HEK293T (cell line): Measurements from ENCODE around the gene TADA3.

Experiments
- CTCF ChIA-PET: fragments of 350-600 bp; formaldehyde crosslinking; extraction: SDS; loops from one replicate; lab custom pipeline; 2021; ENCODE audit warnings: antibody characterized with exemption, inconsistent platforms; lab: Yijun Ruan, JAX
- POLR2A ChIA-PET: fragments of 350-600 bp; formaldehyde crosslinking; extraction: SDS; loops from one replicate; lab custom pipeline; 2020; ENCODE audit warnings: antibody characterized with exemption, inconsistent platforms; lab: Yijun Ruan, JAX
- DNase-seq: peaks from one replicate; pipeline ENCODE4 v3.0.0; 2012; ENCODE audit warnings: mixed read lengths; ENCODE audit errors: extremely low spot score
- ARNT ChIP-seq: fragments of 450-650 bp; IDR thresholded peaks from 2 replicates; pipeline ENCODE4 v1.6.1; 2017; ENCODE audit warnings: mild to moderate bottlenecking
- BHLHE40 ChIP-seq: fragments of 450-650 bp; IDR thresholded peaks from 2 replicates; pipeline ENCODE4 v1.6.1; 2016; ENCODE audit warnings: mild to moderate bottlenecking, moderate library complexity, borderline replicate concordance
- CTBP1 ChIP-seq: fragments of 450-650 bp; IDR thresholded peaks from 2 replicates; pipeline ENCODE4 v1.6.1; 2016; ENCODE audit warnings: borderline replicate concordance
- ELF4 ChIP-seq: fragments of 450-650 bp; IDR thresholded peaks from 2 replicates; pipeline ENCODE4 v1.6.1; 2017; ENCODE audit warnings: antibody characterized with exemption
- FOXA1 ChIP-seq: fragments of 450-650 bp; IDR thresholded peaks from 2 replicates; pipeline ENCODE4 v1.6.1; 2016; ENCODE audit warnings: mild to moderate bottlenecking
- FOXK2 ChIP-seq: fragments of 450-650 bp; IDR thresholded peaks from 2 replicates; pipeline ENCODE4 v1.6.1; 2016; ENCODE audit warnings: mild to moderate bottlenecking
- FOXM1 ChIP-seq: fragments of 450-650 bp; IDR thresholded peaks from 2 replicates; pipeline ENCODE4 v1.6.1; 2017; ENCODE audit warnings: mild to moderate bottlenecking, borderline replicate concordance
- HDGF ChIP-seq: fragments of 450-650 bp; IDR thresholded peaks from 2 replicates; pipeline ENCODE4 v1.6.1; 2017; ENCODE audit warnings: antibody characterized with exemption, borderline replicate concordance
- L3MBTL2 ChIP-seq: fragments of 450-650 bp; conservative IDR thresholded peaks from 2 replicates; pipeline ENCODE4 v1.6.1; 2016; ENCODE audit warnings: mild to moderate bottlenecking
- LEF1 ChIP-seq: fragments of 450-650 bp; IDR thresholded peaks from 2 replicates; pipeline ENCODE4 v1.6.1; 2017; ENCODE audit warnings: mild to moderate bottlenecking, borderline replicate concordance
- NFRKB ChIP-seq: fragments of 450-650 bp; IDR thresholded peaks from 2 replicates; pipeline ENCODE4 v1.6.1; 2016; ENCODE audit warnings: mild to moderate bottlenecking, moderate library complexity
- PKNOX1 ChIP-seq: fragments of 450-650 bp; IDR thresholded peaks from 2 replicates; pipeline ENCODE4 v1.6.1; 2016
- SP1 ChIP-seq: fragments of 450-650 bp; IDR thresholded peaks from 2 replicates; pipeline ENCODE4 v1.6.1; 2017
- SUZ12 ChIP-seq: fragments of 450-650 bp; IDR thresholded peaks from 2 replicates; pipeline ENCODE4 v1.6.1; 2016; ENCODE audit warnings: mild to moderate bottlenecking
- TARDBP ChIP-seq: fragments of 450-650 bp; IDR thresholded peaks from 2 replicates; pipeline ENCODE4 v1.6.1; 2016
- ZNF384 ChIP-seq: fragments of 450-650 bp; IDR thresholded peaks from 2 replicates; pipeline ENCODE4 v1.6.1; 2016

The TADA3 gene

DNA sequence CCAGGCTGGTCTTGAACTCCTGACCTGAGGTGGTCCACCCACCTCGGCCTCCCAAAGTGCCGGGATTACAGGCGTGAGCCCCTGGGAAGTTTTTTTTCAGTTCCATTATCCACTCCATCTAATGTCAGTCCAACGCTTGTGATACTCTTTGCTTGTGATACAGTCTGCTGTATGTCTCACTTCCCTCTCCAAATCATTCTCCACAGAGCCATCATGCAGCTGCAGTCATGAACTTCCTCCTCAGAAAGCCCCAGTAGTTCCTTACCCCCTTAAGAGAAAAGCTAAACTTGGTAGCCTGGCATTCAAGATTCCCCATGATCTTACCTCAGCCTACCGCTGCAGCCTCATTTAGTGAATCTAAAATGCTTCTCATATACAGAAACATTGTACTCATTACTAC lies 2.9 kb upstream of the TADA3 start:
- TF ChIP-seq L3MBTL2 (no peak), ZNF384 (no peak), BHLHE40 (no peak), FOXA1 (no peak), PKNOX1 (no peak), NFRKB (no peak), FOXM1 (no peak), TARDBP (no peak), SUZ12 (no peak), ELF4 (no peak), CTBP1 (no peak), SP1 (no peak), FOXK2 (no peak), LEF1 (no peak), HDGF (no peak)
- CTCF ChIA-PET, result no interaction called here
- POLR2A ChIA-PET, result interaction anchor here (1.2 kb wide), 1 partner anchor 11 kb away, joined by 4 read pairs; no protein-coding TSS in a partner anchor
- no peak for DNase-seq

DNA sequence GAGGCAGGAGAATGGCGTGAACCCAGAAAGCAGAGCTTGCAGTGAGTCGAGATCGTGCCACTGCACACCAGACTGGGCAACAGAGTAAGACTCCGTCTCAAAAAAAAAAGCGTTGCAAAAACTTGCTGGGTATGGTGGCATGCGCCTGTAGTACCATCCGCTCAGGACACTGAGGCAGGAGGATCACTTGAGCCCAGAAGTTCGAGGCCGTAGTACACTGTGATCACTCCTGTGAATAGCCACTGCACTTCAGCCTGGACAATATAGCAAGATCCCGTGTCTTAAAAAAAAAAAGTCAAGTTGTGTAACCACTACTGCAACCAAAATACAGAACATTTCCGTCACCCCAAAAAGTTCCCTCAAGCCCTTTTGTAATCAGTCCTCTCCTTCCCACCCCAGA lies 2.1 kb upstream of the TADA3 start:
- no peak for DNase-seq
- TF ChIP-seq ELF4 (no peak), SP1 (no peak), FOXK2 (no peak), L3MBTL2 (no peak), NFRKB (no peak), SUZ12 (no peak), PKNOX1 (no peak), ARNT (no peak), HDGF (no peak), TARDBP (no peak), LEF1 (no peak), FOXA1 (no peak), CTBP1 (no peak), ZNF384 (no peak), BHLHE40 (no peak), FOXM1 (no peak)
- CTCF ChIA-PET, result no interaction called here
- POLR2A ChIA-PET, result interaction anchor here (1.0 kb wide), 1 partner anchor 21 kb away, joined by 3 read pairs; no protein-coding TSS in a partner anchor

- ChIA-PET CTCF (interaction anchor here (0.7 kb wide), 1 partner anchor 293 kb away, joined by 4 read pairs; no protein-coding TSS in a partner anchor), POLR2A (interaction anchor here (0.6 to 1.4 kb wide), 19 partner anchors 10 to 289 kb away, joined by 3 to 14 read pairs (median 4); partner anchors contain the start of genes CAMK1, CRELD1, FANCD2 and OGG1)
- no peak for TF ChIP-seq FOXM1
- 0 out of 2 replicates have a peak, but pooled peaks have one; percentile 21 for TF ChIP-seq L3MBTL2
- peak; percentile 37 for DNase-seq
Observed at GRCh38 chr3:9793161-9793781, 998 bp upstream of the TADA3 start.

DNA sequence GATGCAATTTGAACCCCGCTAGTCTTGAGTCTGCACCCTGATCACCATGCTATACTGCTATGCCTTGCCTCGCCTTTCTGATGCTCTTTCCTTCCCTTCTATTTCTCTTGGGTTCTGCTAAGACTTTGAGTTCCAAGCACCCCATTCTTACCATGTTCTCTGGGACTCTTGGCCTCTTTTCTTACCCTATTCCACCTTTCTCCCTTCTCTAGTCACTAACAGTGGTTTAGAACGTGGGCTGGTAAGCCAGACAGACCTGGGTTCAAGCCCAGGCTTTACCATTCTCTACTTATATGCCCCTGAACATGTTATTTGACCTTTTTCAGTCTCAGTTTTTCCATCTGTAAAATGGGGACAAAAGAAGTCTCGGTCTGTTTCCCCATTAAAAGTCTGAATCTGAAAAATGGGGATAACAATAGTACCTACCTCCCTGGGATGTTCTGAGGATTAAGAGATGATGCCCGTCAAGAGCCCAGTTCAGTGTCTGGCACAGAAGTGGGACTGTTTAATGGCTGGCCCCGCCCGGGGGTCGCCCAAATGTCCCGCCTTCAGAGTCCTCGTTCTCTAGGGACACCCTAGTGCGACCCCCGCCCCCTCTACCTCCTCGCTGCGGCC lies 376 bp downstream of the TADA3 start:
- TF ChIP-seq NFRKB (no peak), SP1 (no peak), ARNT (no peak), TARDBP (no peak), HDGF (no peak), FOXK2 (no peak), PKNOX1 (no peak), CTBP1 (no peak), ZNF384 (no peak)
- ChIA-PET CTCF (no interaction called here), POLR2A (interaction anchor here (0.9 to 1.4 kb wide), 7 partner anchors 11 to 142 kb away, joined by 3 to 14 read pairs (median 6); partner anchors contain the start of genes CAMK1 and CRELD1)
- DNase-seq, result no peak

DNA sequence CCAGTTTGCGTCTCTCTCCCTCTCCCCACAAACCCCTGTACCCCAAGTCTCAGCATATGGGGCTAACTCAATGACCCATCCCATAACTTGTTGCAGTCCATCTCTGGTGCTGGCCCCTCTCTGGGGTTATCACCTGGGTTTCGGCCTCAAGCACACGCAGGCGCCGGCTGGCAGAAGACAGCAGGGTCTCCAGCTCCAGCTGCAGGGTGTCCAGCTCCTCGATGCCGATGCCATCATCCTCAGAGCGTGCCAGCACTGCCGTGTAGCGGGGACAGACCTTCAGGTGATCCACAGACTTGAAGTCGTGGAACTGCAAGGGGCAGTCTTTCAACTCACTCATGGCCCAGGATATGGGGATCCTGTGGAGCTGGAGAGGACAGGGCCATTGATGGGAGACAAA lies 1.1 kb downstream of the TADA3 start:
- DNase-seq, result no peak
- POLR2A ChIA-PET, result no interaction called here
- CTCF ChIA-PET, result no interaction called here
- TF ChIP-seq L3MBTL2, result no peak
- TF ChIP-seq LEF1, result no peak
- TF ChIP-seq FOXK2, result no peak
- TF ChIP-seq ZNF384, result no peak
- TF ChIP-seq NFRKB, result no peak
- no peak for TF ChIP-seq FOXM1
- TF ChIP-seq FOXA1, result no peak
- TF ChIP-seq TARDBP, result no peak
- no peak for TF ChIP-seq BHLHE40
- TF ChIP-seq PKNOX1, result no peak
- no peak for TF ChIP-seq SP1
- no peak for TF ChIP-seq SUZ12
- TF ChIP-seq HDGF, result no peak

GRCh38 chr3:9787714-9788113 lies 4.6 kb downstream of the TADA3 start:
- DNase-seq, result no peak
- ChIA-PET POLR2A (no interaction called here), CTCF (no interaction called here)
- no peak for TF ChIP-seq ZNF384
- TF ChIP-seq FOXM1, result no peak
- no peak for TF ChIP-seq BHLHE40
- no peak for TF ChIP-seq SP1
- TF ChIP-seq ELF4, result no peak
- TF ChIP-seq HDGF, result no peak
- TF ChIP-seq PKNOX1, result no peak
- TF ChIP-seq SUZ12, result no peak
- no peak for TF ChIP-seq ARNT
